Effector memory CD8-positive, alpha-beta T cell (primary cell): ENCODE results near the gene GAB1.

ENCODE experiments used
- ATAC-seq: fragments of 150-1000 bp; cut with Tn5 transposase; replicated peaks from 2 replicates; pipeline ENCODE4 v1.10.0; 2021; ENCODE audit warnings: mild to moderate bottlenecking, moderate library complexity
- DNase-seq, 3 experiments: peaks; one replicate each; pipeline ENCODE4 v3.0.0; 2021
- H3K27ac Mint-ChIP-seq, 2 donors: one replicate each; pipeline ENCODE4 v1.8.0; 2022; ENCODE audit warnings: mild to moderate bottlenecking in 2 of 2, mixed read lengths in 2 of 2, moderate library complexity in 2 of 2
- H3K27me3 Mint-ChIP-seq, 2 donors: one replicate each; pipeline ENCODE4 v1.8.0; 2022; ENCODE audit warnings: mixed read lengths in 2 of 2
- H3K36me3 Mint-ChIP-seq: one replicate; pipeline ENCODE4 v1.8.0; 2022; ENCODE audit warnings: mild to moderate bottlenecking, moderate library complexity, mixed read lengths; ENCODE audit not compliant: insufficient read depth
- H3K4me1 Mint-ChIP-seq, 2 donors: one replicate each; pipeline ENCODE4 v1.8.0; 2022; ENCODE audit warnings: low read depth in 2 of 2, mixed read lengths in 2 of 2
- H3K4me3 Mint-ChIP-seq, 2 donors: one replicate each; pipeline ENCODE4 v1.8.0; 2022; ENCODE audit warnings: mild to moderate bottlenecking in 2 of 2, mixed read lengths in 2 of 2, moderate library complexity in 2 of 2
- H3K9me3 Mint-ChIP-seq, 2 donors: one replicate each; pipeline ENCODE4 v1.8.0; 2022; ENCODE audit warnings: mixed read lengths in 2 of 2

GAB1 gene

DNA sequence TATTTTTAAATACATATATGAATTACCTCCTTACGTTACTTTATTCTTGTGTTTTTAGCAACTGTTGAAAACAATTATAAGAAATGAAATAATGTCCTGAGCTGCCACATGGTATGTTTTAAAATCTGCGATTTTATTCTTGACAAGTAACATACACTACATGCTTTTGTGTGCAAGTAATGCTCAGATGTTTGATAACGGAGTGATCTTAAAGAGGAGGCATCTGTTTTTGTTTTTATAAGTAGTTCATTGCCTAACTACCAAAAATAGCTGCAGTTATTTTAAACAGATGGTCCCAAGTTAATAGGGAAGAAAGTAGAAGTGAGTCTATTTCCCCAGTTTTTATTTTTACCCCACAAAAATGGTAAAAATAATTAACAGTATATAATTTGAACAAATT is 55.2 kb downstream of the GAB1 start:
- Mint-ChIP-seq H3K9me3 (no peaks in the 10 kb centered on the region), H3K27me3 (peaks cover 48 to 52% of the 10 kb centered on the region in 2 donors)
- no peak for ATAC-seq

GRCh38 chr4:143393195-143393594 is 56.5 kb downstream of the GAB1 start:
- peaks cover 39 to 45% of the 10 kb centered on the region in 2 donors for H3K27me3 Mint-ChIP-seq
- H3K27ac Mint-ChIP-seq = no peak overlapping the region
- ATAC-seq (no peak), DNase-seq (no peak)
- no peaks in the 10 kb centered on the region for H3K9me3 Mint-ChIP-seq
- H3K4me1 Mint-ChIP-seq = no peaks in the 10 kb centered on the region
- H3K36me3 Mint-ChIP-seq = peaks cover 3% of the 10 kb centered on the region
- H3K4me3 Mint-ChIP-seq = no peak overlapping the region

More for the DNA sequence above, 55.2 kb downstream of the GAB1 start:
- no peak overlapping the region for H3K4me3 Mint-ChIP-seq
- DNase-seq = no peak
- no peaks in the 10 kb centered on the region for H3K4me1 Mint-ChIP-seq
- peaks cover 3% of the 10 kb centered on the region for H3K36me3 Mint-ChIP-seq
- H3K27ac Mint-ChIP-seq = no peak overlapping the region

DNA sequence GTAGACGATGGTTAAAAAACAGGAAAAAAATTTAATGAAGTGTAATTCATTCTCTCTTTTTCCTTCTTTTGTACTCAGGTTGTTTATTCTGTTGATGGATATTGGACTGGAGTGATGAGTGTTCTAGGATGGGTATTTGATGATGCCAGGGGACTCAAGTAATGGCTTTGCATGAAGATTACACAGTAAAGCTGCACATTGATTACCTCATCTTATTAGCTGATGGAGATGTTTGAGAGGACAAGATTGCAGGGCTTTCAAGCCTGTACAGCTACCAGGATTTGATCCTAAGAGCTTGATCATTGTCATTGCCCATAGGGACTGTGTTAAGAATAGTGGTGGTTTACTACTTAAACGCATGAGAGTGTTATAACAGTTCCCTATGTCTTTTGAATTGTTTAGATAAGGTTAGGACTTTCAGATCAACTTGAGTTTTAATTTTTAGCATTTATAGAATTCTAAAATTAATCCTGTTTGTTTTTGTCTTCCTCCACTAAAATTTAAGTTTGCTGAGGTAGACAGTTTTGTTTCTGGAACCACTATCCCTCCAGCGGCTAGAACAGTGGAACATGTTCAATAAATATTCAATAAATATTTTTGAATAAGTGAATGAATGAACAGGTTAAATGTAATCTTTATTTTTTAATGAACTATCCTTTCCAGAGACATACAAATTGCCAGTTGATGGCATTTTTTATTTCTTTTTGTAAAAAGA is 58.2 kb downstream of the GAB1 start:
- no peak for ATAC-seq
- no peak for DNase-seq
- H3K9me3 Mint-ChIP-seq = no peaks in the 10 kb centered on the region
- H3K4me1 Mint-ChIP-seq = peaks cover 0 to 2% of the 10 kb centered on the region in 2 donors
- peaks cover 32 to 38% of the 10 kb centered on the region in 2 donors for H3K27me3 Mint-ChIP-seq
- no peak overlapping the region for H3K4me3 Mint-ChIP-seq
- H3K27ac Mint-ChIP-seq = no peak overlapping the region
- H3K36me3 Mint-ChIP-seq = no peaks in the 10 kb centered on the region

DNA sequence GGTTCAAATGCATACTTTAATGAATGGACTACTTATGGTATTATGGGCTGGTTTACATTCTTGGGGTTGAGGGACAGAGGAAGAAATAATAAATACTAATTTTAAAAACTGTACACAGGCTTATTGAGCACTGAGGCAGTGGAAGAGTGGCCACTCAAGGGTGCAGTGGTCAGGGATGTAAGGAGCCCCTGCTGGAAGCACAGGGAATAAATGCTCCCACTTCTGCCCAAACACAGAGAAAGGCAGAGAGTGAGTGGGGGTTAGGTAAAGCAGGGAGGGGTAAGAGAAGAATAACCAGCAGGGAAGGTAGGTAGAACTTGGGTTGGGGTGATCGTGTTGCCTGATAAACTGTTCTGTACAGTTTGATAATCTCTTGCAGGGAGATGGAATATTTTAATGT is 60.0 kb downstream of the GAB1 start:
- no peak overlapping the region for H3K4me3 Mint-ChIP-seq
- DNase-seq (no peak), ATAC-seq (no peak)
- H3K4me1 Mint-ChIP-seq = peaks cover 0 to 2% of the 10 kb centered on the region in 2 donors
- no peak overlapping the region for H3K27ac Mint-ChIP-seq
- no peaks in the 10 kb centered on the region for H3K36me3 Mint-ChIP-seq
- peaks cover 19 to 29% of the 10 kb centered on the region in 2 donors for H3K27me3 Mint-ChIP-seq
- no peaks in the 10 kb centered on the region for H3K9me3 Mint-ChIP-seq

DNA sequence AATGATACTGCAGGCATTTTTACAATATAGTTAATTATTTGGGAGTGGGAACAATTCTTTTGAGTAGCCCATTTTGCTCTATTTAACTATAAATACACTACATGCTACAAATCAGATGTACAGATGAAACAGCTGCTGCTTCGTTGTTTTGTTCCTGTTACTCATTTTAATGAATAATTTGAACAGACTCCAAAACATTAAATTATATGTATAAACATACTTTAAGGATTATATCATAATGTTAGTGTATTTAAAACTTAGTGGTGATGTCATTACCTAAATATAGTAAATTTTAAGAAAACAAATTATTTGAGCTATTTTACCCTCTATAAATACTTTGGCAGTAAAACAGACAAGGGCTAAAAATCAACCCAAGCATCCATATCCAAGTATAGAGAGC is 60.7 kb downstream of the GAB1 start:
- no peak overlapping the region for H3K27ac Mint-ChIP-seq
- ATAC-seq = no peak
- no peak for DNase-seq
- no peaks in the 10 kb centered on the region for H3K36me3 Mint-ChIP-seq
- no peak overlapping the region for H3K4me3 Mint-ChIP-seq
- H3K27me3 Mint-ChIP-seq = peaks cover 19 to 24% of the 10 kb centered on the region in 2 donors
- no peaks in the 10 kb centered on the region for H3K9me3 Mint-ChIP-seq
- H3K4me1 Mint-ChIP-seq = peaks cover 0 to 2% of the 10 kb centered on the region in 2 donors

DNA sequence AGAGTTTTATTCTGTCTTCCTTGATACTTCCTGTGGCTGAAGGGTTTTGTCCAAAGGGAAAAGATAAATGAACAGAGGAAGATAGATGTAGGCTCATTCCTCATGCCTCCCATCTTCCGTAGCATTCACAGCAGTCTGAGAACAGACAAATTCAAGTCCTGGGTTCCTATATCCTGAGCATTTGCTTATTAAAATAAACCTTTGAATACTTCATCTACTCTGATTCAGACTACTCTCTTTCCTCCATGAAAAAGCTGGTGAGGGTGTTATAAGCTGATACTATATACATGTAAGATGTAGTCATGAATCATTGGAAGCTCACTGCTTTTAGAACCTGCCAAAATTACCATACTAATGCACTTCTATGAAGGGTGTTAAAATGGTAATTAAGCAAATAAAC is 61.2 kb downstream of the GAB1 start:
- peaks cover 0 to 2% of the 10 kb centered on the region in 2 donors for H3K4me1 Mint-ChIP-seq
- H3K27ac Mint-ChIP-seq = no peak overlapping the region
- H3K4me3 Mint-ChIP-seq = no peak overlapping the region
- H3K9me3 Mint-ChIP-seq = no peaks in the 10 kb centered on the region
- H3K36me3 Mint-ChIP-seq = no peaks in the 10 kb centered on the region
- no peak for ATAC-seq
- no peak for DNase-seq
- H3K27me3 Mint-ChIP-seq = peaks cover 19 to 24% of the 10 kb centered on the region in 2 donors

DNA sequence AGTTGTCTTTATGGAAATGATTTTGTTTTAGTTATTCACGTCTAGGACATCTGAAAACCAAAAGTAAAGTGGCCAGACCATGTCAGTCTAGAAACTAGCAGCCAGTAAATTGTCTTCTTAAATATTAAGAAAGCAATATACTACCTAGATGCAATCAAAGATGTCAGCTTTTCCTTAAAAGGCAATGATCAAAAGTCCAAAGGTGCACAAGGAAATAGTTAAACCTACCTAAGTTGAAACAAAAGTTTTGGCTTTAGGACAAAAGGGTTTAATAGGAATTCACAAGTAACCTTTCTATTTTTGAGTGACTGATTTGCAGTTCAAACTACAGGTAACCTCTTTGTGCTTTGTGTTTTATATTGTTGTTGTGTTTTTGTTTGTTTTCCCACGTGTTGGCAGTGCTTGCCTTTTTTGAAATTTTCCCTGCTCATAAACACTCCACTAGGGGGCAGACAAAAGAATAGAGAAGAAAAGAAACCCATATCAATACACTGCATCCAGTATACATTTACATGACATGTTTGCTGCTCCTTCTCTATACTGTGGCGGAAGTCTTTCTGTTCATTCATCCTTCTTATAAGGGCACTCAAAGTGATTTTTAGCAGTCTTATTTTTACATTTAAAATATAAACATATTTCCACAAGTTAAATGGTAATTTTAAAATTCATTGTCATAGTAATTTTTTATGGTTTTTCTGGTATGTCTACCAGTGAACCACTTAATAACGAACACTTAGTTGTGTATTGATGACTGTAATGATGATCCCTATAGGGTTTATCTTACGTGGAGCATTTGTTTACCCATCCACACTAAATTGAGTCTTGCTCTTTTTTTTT is 62.7 kb downstream of the GAB1 start:
- Mint-ChIP-seq H3K36me3 (no peaks in the 10 kb centered on the region), H3K27ac (no peak overlapping the region), H3K27me3 (peaks cover 11 to 22% of the 10 kb centered on the region in 2 donors), H3K4me3 (no peak overlapping the region), H3K4me1 (peaks cover 2 to 5% of the 10 kb centered on the region in 2 donors), H3K9me3 (no peaks in the 10 kb centered on the region)
- ATAC-seq = peak; percentile 64
- peak in 1 of 3 experiments; percentile 6 for DNase-seq

- Mint-ChIP-seq H3K27ac (no peak overlapping the region), H3K4me1 (peaks cover 4 to 8% of the 10 kb centered on the region in 2 donors), H3K27me3 (peaks cover 11 to 22% of the 10 kb centered on the region in 2 donors), H3K36me3 (no peaks in the 10 kb centered on the region), H3K4me3 (no peak overlapping the region), H3K9me3 (no peaks in the 10 kb centered on the region)
- ATAC-seq (no peak), DNase-seq (no peak)
Observed at GRCh38 chr4:143400082-143400481, 63.4 kb downstream of the GAB1 start.

GRCh38 chr4:143402776-143403552 is 66.3 kb downstream of the GAB1 start:
- ATAC-seq = no peak
- peak overlapping the region; percentile 3 to 40 for H3K4me3 Mint-ChIP-seq
- DNase-seq = no peak
- no peak overlapping the region for H3K27ac Mint-ChIP-seq
- H3K36me3 Mint-ChIP-seq = no peaks in the 10 kb centered on the region
- H3K9me3 Mint-ChIP-seq = no peaks in the 10 kb centered on the region
- peaks cover 0 to 5% of the 10 kb centered on the region in 2 donors for H3K27me3 Mint-ChIP-seq
- H3K4me1 Mint-ChIP-seq = peaks cover 12% of the 10 kb centered on the region in 2 donors

DNA sequence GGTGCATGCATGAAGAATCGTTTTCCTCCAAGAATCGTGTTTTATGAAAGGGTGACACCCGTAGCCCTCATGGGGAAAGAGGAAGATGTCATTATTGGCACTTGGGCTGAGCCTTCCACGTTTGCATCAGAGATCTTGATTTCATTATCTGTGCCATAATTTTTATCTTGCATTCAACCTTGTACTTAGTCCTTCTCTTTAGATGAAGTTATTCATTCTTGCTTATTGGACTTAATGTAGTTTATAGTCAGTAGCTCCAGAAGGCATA is 66.8 kb downstream of the GAB1 start:
- no peak for ATAC-seq
- H3K36me3 Mint-ChIP-seq = no peaks in the 10 kb centered on the region
- peak overlapping the region; percentile 3 to 40 for H3K4me3 Mint-ChIP-seq
- H3K9me3 Mint-ChIP-seq = no peaks in the 10 kb centered on the region
- DNase-seq = no peak
- H3K4me1 Mint-ChIP-seq = peaks cover 12% of the 10 kb centered on the region in 2 donors
- H3K27me3 Mint-ChIP-seq = peaks cover under 1 to 5% of the 10 kb centered on the region in 2 donors
- H3K27ac Mint-ChIP-seq = no peak overlapping the region

DNA sequence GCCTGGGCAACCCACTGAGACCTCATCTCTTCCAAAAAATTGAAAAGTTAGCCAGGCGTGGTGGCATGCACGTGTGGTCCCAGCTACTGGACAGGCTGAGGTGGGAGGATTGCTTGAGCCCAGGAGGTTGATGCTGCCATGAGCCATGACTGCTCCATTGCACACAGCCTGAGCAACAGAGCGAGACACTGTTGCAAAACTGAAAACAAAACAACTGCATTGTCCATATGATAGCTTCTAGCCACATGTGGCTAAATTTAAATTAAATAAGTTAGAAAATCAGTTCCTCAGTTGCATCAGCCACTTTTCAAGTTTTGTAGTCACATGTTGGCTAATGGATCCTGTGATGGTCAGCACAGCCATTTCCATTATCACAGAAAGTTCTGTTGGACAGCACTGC is 67.9 kb downstream of the GAB1 start:
- ATAC-seq (no peak), DNase-seq (no peak)
- no peaks in the 10 kb centered on the region for H3K36me3 Mint-ChIP-seq
- peaks cover 10 to 12% of the 10 kb centered on the region in 2 donors for H3K4me1 Mint-ChIP-seq
- H3K27me3 Mint-ChIP-seq = peaks cover 11 to 14% of the 10 kb centered on the region in 2 donors
- no peaks in the 10 kb centered on the region for H3K9me3 Mint-ChIP-seq
- H3K27ac Mint-ChIP-seq = no peak overlapping the region
- peak overlapping the region in 1 of 2 donors; percentile 28 for H3K4me3 Mint-ChIP-seq

DNA sequence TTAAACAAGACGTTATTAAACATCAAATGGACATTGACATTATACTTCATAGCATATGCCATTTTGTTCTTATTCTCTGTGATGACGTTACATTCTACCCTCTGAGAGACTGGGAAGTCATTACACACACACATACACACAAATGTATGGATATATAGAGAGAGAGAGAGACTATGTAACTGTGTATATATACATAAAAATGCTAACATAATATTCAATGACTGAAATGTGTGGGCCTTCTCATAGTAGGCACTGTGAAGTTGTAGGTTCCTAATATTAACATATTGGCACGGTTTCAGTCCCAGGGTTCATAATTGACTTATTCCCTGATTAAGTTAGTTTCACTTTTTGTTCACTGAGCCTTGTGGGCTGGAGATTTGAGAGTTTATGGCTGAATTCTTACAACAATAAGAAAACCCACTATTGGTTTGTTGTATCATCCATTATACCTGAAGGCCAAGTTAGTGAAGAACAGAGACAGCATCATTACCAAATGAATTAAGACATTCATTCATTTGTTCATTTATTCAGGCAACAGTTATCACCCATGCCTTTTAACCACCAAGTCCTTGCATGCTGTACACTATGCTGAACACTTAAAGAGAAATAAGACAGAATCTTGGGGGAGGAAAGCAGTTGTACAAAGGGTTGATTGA is 68.5 kb downstream of the GAB1 start:
- no peak for ATAC-seq
- Mint-ChIP-seq H3K9me3 (no peaks in the 10 kb centered on the region), H3K4me3 (peak overlapping the region; percentile 28 to 41)

DNA sequence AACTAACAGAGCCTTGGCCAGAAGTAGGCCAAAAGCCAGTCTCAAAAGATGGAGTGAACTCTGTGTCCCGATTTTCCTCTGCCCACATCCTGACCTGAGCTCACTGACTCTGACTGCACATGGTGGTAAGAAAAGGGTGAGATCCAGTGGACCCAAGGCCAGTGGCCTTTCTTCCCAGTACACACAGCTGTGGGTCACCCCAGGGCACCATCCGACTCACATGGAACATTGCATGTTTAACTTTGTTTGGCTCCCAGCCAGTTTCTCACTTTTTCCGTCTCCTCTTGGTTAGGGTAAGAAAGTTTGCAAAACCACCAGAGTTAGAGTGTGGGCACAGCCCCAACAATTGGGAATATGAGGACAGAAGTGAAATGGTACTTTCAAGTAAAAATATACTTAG is 69.8 kb downstream of the GAB1 start:
- DNase-seq (no peak), ATAC-seq (no peak)
- H3K36me3 Mint-ChIP-seq = peaks cover 2% of the 10 kb centered on the region
- H3K9me3 Mint-ChIP-seq = no peaks in the 10 kb centered on the region
- peaks cover 29 to 30% of the 10 kb centered on the region in 2 donors for H3K27me3 Mint-ChIP-seq
- H3K27ac Mint-ChIP-seq = no peak overlapping the region
- no peak overlapping the region for H3K4me3 Mint-ChIP-seq
- H3K4me1 Mint-ChIP-seq = peaks cover 10 to 12% of the 10 kb centered on the region in 2 donors

More for the DNA sequence above, 68.5 kb downstream of the GAB1 start:
- Mint-ChIP-seq H3K36me3 (no peaks in the 10 kb centered on the region), H3K27ac (no peak overlapping the region), H3K4me1 (peaks cover 10 to 12% of the 10 kb centered on the region in 2 donors), H3K27me3 (peaks cover 18 to 20% of the 10 kb centered on the region in 2 donors)
- DNase-seq = no peak
